CD4-positive, alpha-beta T cell treated with Interleukin-2 at 100 ng/mL for 4 hours (primary cell): Measurements from ENCODE around the gene GPR15LG.
A peak's percentile ranks its signal among the peaks of the same experiment; 100 is the strongest.

Experiments
- DNase-seq: peaks from one replicate; pipeline ENCODE4 v3.0.0-alpha.2; 2020; ENCODE audit warnings: low spot score

Gene GPR15LG

DNA sequence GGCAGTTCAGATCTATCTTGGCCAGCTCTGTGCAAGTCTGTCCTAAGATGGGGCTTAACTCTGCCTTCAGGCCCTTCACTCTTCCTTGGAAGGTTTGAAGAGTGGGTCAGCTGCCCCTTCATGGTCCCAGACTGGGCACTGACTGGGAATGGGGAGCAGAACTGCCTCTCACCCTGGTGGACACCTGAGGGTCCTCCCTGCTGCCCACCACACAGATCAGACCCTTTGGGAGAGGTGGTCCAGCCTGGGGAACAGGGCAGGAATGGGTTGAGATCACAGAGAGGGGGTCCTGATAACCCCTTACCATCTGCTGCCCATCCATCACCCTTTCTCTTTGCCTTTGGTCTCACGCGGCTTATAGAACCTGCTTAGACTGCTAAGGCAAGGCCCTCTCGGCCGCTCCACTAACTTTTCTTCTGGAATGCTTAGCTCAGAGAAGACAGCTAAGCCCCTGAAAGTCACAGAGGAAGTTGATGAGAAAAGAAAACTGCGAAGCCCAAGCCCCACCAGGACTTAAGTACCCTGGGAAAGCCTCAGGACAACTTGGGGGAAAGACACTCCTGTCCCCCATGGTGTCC, 20.3 kb downstream of the GPR15LG start:
- no peak for DNase-seq

DNA sequence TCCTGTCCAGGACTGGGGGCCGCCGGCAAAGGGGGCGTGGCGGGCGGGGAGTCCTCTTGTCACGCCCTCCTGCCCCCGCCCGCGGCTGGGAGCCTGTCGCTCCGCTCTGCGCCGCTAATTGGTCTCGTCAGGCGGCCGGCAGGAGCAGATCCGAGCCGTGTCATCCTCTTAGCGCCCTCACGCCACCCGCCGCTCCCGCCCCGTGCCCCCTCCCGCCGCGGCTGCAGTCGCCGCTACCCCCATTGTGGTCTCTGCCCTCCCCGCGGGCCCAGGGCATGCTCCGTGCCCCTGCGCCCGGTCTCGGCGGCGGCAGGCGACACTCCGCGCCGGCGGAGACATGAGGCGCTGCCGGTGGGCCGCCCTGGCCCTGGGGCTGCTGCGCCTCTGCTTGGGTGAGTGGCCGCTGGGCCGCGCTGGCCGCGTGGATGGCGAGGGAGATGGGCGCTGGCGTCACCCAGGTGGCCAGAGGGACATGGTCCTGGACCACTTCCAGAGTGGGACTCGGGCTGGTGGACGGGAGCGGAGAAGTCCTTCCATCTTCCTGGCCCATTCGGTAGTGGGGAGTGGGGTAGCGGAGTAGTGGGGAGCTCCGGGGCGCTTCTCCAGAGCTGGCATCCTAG, 20.9 kb downstream of the GPR15LG start, which contains the start of gene CDHR1:
CDHR1 (plus strand) TSS at position 114 of the 620 bp plus-strand sequence; CDS start at position 338, 224 bp downstream.
- peak; percentile 44 for DNase-seq

DNA sequence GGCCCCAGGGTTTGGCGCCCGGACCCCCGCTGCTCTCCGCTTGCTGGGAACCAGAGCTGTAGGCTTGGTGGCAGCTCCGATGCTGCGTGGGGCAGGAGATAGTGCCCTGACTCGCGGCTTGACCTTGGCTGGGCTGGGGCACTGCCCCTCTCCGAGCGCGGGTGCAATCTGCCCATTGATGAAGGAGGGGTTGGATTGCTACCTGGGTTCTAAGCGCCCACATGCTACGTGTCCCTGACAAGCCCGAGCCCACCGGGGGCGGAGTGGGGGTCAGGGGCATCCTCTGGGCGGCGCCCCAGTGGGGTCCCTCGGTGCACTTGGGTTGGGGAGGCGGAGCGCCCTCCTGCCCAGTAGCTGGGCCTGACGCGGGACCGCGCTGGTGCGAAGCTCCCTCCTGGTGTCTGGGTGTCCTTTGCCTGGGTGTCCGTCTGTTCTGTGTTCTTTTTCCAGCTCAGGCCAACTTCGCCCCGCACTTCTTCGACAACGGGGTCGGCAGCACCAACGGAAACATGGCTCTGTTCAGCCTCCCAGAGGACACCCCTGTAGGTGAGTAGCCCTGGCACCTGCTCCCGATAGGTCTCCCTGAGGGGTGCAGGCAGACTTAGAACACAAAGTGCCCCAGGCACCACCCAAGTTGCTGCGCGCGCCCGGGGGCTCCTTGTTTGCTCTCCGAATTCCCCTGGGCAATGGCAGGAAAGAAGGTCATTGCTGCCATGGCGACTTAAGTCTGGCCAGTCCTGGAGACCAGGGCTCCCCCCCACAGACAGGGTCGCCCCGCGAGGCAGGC, 21.6 kb downstream of the GPR15LG start:
- no peak for DNase-seq

DNA sequence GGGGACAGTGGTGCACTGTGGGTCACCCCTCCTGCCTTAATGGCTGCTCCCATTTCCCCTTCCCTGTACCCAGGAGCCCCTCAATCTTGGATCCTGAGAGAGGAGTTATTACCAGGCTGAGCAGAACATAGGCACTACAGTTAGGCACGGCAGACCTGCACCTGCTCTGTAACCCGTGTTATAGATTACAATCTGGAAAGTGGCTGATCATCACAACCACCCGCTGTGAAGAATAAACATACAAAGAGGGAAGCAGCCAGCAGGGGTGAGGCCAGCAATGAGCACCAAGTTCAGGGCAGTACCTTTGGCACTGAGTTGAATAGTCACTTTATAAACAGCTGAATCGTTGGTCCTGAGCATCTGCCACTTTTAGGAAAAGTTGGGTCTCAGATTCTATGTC, 22.5 kb downstream of the GPR15LG start:
- no peak for DNase-seq

DNA sequence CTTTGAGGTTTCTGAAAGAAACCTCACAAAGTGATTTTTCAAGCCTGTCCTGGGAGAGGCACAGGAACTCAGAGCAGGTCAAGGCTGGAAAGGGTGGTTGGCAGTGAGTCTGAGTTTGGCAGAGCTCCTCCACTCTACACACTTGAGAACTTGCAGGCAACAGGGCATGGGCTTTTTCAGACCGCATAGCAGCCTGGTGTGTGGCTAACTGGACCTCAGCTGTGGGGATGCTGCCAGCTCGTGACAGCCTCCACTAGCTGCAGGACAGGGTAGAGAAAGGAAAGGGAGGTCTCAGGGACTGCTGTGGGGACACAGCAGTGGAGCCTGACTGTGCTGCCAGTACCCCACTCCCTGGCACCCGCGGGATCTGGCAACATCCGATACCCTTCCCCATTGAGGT, 23.3 kb downstream of the GPR15LG start:
- DNase-seq = no peak

DNA sequence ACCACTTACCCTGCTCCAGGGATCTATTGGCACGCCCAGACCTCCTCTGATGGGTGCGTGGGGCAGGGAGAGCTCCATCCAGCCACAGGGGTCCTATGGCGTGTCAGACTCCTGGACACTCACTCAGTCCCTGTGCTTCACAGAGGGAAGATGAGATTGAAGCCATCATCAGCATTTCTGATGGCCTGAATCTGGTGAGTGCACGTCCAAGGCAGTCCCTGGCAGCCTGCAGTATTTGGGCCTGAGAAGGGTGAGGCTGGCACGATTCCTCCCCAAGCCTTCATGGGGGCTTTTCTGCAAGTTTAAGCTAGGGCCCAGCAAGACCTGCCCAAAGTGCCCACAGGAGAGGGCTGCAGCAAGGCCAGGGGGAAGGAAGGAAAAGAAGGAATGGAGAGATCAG, 24.0 kb downstream of the GPR15LG start:
- DNase-seq = no peak

DNA sequence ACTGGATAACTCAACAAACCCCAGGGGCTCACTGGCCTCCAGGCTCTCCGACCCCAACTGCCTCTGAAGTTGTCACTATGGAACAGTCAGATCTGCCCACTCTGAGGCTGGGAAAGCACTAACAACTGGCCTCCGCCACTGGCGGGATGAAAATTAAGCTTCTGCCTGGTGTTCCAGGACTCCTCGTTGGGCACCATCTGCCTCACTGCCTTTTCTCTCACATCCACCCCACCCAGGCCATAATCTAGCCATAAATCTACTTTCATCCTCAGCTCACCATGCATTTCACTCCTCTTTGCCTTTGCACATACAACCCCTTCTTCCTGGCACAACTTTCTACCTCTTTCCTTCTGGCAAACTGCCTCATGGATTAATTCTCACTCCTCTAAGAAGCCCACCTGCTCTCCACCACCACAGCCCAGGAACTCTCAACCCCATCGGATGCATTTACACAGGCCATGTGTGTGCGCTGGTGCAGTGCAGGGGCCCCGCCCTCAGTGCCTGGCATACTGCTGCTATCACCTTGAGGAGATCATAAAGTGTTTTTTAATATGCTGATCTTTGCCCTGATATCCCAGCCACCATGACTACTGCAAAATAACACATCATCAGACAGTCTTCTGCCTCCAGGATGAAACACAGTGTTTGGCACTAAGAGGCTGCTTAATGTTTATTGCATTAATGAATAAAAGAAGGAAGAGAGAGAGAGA, 24.8 kb downstream of the GPR15LG start:
- no peak for DNase-seq

DNA sequence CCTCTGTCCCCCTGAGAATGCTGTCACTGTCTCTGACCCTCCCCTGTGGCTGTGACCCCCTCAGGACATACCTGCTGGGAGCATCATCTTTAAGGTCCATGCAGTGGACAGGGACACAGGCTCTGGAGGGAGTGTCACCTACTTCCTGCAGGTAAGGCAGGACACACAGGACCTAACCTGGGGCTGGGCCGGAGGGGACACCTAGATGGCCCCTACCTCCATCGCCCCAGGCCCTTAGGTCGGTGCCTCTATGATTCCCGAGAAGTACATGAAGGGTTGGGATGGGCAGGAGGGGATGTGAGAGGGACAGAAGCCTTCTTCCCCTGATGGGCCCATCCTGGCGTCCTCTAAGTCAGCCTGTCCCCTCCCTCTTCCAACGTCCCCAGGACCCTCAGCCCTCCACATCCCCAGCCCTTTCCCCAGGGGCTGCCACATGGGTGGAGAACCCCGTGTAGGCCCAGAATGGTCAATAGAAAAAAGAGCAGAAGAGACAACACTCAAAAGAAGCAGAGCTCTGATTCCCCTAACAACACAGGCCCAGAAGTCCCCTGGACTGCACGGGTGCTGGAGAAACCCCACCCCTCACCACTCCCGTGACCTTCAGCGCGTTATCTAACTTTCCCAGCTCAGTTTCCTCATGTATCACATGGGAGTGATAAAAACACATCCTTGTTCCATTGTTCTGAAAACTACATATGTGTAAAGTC, 27.1 kb downstream of the GPR15LG start:
- DNase-seq = no peak

DNA sequence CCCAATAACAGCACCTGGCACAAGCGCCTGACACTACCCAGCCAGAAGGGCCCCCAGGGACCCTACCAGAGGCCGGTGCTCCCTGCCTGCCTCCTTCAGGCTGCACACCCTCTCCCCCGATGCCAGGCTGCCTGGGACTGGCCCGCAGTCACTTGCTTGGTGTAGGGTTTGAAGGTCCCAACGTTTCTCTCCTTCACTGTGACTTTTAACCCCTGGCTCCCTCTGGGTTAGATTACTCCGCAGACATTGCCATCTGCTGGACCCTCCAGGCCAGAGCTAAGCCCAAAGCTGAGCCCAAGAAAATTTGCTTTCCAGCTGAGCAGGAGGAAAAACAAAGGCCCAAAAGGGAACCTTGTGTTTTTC, 27.6 kb downstream of the GPR15LG start:
- DNase-seq = no peak

DNA sequence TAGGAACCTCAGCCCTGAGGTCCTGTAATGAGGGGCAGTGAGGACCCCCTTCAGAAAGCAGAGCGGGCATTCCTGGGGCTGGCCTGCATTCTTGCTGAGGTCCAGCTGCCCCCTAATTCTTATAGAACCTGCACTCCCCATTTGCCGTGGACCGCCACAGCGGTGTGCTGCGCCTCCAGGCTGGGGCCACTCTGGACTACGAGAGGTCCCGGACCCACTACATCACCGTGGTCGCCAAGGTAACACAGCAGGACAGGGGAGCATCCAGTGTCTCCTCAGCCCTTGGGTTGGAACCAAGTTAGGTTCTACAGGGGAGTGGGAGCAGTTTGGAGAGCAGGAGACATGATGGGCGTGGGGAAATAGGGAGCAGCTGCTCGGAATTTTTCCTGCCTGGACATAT, 28.1 kb downstream of the GPR15LG start:
- DNase-seq = no peak

DNA sequence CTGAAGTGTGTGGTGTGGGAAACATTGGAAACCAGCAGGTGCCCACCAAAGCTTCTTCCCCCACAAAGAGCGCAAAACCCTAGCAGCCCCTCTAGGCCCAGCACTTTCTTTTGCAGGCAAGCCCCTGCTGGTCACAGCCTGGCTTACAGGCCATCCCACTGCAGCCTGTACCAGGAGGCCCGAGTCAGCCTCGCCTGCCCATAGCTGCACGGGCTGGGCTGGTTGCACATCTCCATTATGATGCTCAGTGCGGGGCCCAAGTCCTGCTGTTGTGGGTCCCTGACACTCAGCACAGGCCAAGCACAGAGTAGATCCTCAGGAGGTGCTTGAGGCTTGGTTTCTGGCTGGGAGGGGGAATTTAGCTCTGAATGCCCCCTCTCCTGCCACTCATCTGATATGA, 28.7 kb downstream of the GPR15LG start:
- DNase-seq = no peak

DNA sequence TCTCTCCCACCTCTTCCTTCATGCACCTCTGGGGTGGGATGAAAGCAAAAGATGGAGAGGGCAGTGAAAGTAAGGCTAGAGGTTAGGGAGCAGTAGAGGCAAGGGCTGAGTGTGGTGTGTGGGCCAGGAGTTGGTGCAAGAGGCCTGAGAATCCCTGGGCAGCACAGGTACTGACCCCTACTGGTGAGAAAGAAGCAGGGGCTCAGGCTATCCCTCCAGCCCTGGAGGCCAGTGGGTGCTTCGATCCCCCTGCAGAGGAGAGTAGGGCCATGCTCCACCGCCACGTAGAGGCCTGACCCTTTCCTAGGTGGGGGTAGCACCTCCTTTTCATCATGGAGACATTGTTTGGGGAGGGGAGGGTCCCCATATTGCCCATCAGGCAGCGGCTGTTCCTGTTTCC, 30.5 kb downstream of the GPR15LG start:
- no peak for DNase-seq

DNA sequence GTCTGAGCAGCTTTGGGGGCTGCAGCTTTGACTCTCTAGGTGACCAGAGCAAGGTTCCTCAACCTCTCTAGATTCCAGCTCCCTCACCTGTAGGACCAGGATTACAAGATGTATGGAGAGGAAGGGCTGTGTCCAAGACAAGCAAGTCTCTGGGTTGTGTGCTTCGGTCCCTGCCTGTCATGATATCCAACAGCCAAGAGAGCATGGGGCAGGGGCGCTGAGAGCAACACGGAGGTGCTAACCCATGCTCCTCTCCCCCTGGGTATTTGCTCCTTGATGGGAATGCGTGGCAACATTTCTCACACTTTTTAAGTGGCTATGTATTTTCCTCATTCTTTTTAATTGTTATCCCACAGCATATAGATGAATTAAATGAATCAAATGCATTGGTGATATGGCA, 31.0 kb downstream of the GPR15LG start:
- no peak for DNase-seq

DNA sequence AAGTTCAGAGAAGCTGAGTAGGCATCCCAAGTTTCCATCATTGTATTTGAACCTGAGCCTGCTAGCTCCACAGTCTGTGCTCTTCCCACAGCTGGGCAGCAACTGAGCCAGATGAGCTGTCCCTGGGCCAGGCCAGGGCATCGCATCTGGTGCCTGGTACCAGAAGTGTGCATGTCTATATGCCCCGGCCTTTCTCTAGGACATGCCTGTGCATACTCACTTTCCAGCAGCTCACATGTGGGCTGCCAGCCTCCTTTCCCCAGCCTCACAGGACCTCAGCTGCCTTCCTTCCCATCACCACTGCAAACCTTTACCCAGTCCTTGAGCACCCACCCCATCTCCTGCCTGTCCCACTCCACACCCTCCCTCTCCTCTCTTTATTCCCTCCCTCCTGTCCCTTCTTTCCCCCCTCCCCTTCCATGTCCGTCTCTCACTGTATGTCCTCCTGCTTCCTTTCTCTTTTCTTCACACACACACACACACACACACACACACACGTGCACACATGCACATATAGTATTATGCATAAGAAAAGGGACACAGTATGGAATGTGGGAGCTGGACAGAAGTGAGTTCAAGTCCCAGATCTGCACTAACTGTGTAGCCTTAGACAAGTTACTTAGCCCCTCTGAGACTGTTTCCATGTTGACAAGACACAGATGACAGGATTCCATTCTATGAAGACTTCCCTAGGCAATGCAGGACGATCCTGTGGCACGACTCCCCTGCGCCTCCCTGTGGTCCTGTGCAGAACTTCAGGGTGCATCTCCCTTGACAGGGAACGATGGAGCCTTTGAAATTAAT, 31.6 kb downstream of the GPR15LG start:
- DNase-seq = peak; percentile 60

DNA sequence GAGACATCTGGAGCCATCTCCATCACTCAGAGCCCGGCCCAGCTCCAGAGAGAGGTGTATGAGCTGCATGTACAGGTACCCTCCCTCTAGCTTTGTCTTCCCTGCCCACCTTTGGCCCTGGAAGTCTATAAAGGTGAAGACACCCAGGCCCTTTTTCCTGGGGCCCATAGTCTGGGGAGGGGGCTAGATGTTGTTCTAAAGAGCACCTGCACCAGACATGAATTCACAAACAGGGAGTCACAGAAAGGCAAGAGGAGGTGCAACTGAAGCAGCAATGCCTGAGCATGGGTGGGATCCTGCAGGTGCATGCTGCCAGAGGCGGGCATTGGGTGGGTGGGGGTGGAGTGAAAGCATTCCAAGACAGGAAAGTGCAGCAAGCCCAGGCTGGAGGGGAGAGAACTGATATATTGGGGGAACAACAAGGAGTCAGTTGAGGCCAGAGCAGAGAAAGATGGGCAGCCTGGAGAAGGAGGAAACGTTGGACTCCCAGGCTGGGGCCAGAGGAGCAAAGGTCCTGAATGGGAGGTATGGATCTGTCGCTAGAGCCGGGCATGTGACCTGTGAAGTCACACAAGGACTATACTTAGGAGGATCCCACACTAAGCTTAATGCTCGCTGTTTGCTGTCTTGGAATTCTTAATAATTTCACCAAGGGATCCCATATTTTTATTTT, 32.4 kb downstream of the GPR15LG start:
- DNase-seq = no peak

DNA sequence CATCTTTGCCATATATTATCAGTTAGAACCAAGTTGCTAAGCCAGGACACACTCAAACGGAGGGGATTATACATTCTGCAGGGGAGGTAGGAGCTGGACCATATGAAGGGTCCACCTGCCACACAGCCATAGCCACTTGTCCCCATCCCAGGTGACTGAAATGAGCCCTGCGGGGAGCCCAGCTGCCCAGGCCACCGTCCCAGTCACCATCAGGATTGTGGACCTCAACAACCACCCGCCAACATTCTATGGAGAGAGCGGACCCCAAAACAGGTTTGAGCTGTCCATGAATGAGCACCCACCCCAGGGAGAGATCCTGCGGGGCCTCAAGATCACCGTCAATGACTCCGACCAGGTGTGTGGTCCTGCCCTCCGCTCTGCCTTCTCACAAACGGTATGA, 34.4 kb downstream of the GPR15LG start:
- DNase-seq = no peak

DNA sequence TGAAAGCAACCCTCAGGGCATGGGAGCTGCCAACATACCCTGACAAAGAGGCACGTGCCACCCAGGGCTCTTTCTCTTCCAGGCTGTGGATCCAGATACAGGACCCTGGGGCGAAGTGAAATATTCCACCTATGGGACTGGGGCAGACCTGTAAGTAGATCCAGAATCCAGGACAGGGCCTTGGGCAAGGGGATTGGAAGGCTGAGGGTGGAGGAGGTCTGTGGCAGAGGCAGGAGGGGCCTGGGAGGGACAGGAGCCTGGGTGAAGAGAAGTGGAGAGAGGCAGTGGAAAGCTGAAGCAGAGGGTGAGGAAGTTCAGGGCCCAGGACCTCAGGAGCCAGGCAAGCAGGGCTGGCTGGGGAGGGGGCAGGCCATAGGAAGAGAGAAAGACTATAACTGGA, 38.0 kb downstream of the GPR15LG start:
- no peak for DNase-seq

DNA sequence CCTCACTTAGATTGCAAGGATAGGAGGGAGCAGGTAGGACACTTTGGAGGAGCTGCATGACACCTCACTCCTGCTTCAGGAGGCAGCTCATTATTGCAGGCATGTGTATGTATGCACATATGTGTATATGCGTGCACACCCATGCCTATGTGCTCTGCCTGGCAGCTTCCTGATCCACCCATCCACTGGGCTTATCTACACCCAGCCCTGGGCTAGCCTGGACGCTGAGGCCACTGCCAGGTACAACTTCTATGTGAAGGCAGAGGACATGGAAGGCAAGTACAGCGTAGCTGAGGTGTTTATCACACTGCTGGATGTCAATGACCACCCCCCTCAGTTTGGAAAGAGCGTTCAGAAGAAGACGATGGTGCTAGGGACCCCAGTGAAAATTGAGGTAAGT, 38.4 kb downstream of the GPR15LG start:
- no peak for DNase-seq

DNA sequence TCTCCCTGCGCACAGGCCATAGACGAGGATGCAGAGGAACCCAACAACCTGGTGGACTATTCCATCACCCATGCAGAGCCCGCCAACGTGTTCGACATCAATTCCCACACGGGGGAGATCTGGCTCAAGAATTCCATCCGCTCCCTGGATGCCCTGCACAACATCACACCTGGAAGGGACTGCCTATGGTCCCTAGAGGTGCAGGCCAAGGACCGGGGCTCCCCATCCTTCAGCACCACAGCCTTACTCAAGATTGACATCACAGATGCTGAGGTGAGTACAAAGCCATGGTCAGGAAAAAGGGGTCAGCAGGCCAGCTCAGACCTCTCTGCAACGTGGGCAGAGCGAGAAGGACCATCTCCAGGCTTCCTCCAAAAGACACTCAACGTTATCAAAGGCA, 39.5 kb downstream of the GPR15LG start:
- DNase-seq = no peak

DNA sequence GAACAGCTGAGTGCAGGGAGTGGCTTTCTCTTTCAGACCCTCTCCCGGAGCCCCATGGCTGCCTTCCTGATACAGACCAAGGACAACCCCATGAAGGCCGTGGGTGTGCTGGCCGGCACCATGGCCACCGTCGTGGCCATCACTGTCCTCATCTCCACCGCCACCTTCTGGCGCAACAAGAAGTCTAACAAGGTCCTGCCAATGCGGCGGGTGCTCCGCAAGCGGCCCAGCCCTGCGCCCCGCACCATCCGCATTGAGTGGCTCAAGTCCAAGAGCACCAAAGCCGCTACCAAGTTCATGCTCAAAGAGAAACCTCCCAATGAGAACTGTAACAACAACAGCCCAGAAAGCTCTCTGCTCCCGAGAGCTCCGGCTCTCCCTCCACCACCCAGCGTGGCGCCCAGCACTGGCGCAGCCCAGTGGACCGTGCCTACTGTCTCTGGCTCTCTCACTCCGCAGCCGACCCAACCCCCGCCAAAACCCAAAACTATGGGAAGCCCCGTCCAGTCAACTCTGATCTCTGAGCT, 40.5 kb downstream of the GPR15LG start:
- no peak for DNase-seq
